Measurements from ENCODE around the gene NPIPB6. TPM values are rescaled to one million over a fixed set of nuclear protein-coding genes. Genes with fewer than 3 reads are reported as not detected.

The NPIPB6 gene
- total RNA-seq, 1 donor from 2014 or later: 2.0 TPM

- Mint-ChIP-seq H3K27me3 (no peaks in the 10 kb centered on the region), H3K9me3 (no peaks in the 10 kb centered on the region), H3K36me3 (peaks cover 12% of the 10 kb centered on the region), H3K4me1 (ENCODE audit: unreplicated experiment) (peaks cover 7% of the 10 kb centered on the region), H3K27ac (no peak overlapping the region), H3K4me3 (no peak overlapping the region)
- no peak for TF ChIP-seq CTCF (conservative IDR thresholded peaks at IDR 0.05)
- no peak for DNase-seq (ENCODE audit: extremely low spot score, unreplicated experiment)
Measured at GRCh38 chr16:28301154-28301553, 62.2 kb downstream of the NPIPB6 start.

- DNase-seq (ENCODE audit: extremely low spot score, unreplicated experiment): no peak
- Mint-ChIP-seq H3K4me1 (ENCODE audit: unreplicated experiment) (peaks cover 8% of the 10 kb centered on the region), H3K4me3 (no peak overlapping the region), H3K27ac (no peak overlapping the region), H3K36me3 (peaks cover 12% of the 10 kb centered on the region), H3K27me3 (no peaks in the 10 kb centered on the region), H3K9me3 (no peaks in the 10 kb centered on the region)
- no peak for TF ChIP-seq CTCF (conservative IDR thresholded peaks at IDR 0.05)
Measured at GRCh38 chr16:28300327-28300726, 63.0 kb downstream of the NPIPB6 start.

- Mint-ChIP-seq H3K4me1 (ENCODE audit: unreplicated experiment) (peaks cover 11% of the 10 kb centered on the region), H3K36me3 (peaks cover 5% of the 10 kb centered on the region), H3K27ac (no peak overlapping the region), H3K27me3 (no peaks in the 10 kb centered on the region), H3K4me3 (no peak overlapping the region), H3K9me3 (no peaks in the 10 kb centered on the region)
- DNase-seq (ENCODE audit: extremely low spot score, unreplicated experiment): no peak
- TF ChIP-seq CTCF (conservative IDR thresholded peaks at IDR 0.05): no peak
Measured at GRCh38 chr16:28298511-28298878, 64.8 kb downstream of the NPIPB6 start.

GRCh38 chr16:28297784-28298510, 65.4 kb downstream of the NPIPB6 start:
- no peak overlapping the region for H3K27ac Mint-ChIP-seq
- H3K27me3 Mint-ChIP-seq: no peaks in the 10 kb centered on the region
- no peak for TF ChIP-seq CTCF (conservative IDR thresholded peaks at IDR 0.05)
- no peaks in the 10 kb centered on the region for H3K9me3 Mint-ChIP-seq
- DNase-seq (ENCODE audit: extremely low spot score, unreplicated experiment): no peak
- H3K4me3 Mint-ChIP-seq: no peak overlapping the region
- H3K4me1 Mint-ChIP-seq (ENCODE audit: unreplicated experiment): peaks cover 11% of the 10 kb centered on the region
- H3K36me3 Mint-ChIP-seq: peaks cover 4% of the 10 kb centered on the region

- Mint-ChIP-seq H3K27me3 (no peaks in the 10 kb centered on the region), H3K36me3 (no peaks in the 10 kb centered on the region), H3K4me3 (no peak overlapping the region), H3K27ac (no peak overlapping the region), H3K4me1 (ENCODE audit: unreplicated experiment) (peaks cover 11% of the 10 kb centered on the region), H3K9me3 (no peaks in the 10 kb centered on the region)
- no peak for TF ChIP-seq CTCF (conservative IDR thresholded peaks at IDR 0.05)
- DNase-seq (ENCODE audit: extremely low spot score, unreplicated experiment): no peak
Measured at GRCh38 chr16:28297308-28297707, 66.0 kb downstream of the NPIPB6 start.
